NCI-H2107 treated with DMSO at 0.1 percent for 48 hours (cell line): ENCODE results near the gene SEPTIN11.

Source experiments
- DNase-seq: peaks from one replicate; lab custom pipeline; 2025; ENCODE audit not compliant: unreplicated experiment; lab: John Stamatoyannopoulos, UW

The SEPTIN11 gene

DNA sequence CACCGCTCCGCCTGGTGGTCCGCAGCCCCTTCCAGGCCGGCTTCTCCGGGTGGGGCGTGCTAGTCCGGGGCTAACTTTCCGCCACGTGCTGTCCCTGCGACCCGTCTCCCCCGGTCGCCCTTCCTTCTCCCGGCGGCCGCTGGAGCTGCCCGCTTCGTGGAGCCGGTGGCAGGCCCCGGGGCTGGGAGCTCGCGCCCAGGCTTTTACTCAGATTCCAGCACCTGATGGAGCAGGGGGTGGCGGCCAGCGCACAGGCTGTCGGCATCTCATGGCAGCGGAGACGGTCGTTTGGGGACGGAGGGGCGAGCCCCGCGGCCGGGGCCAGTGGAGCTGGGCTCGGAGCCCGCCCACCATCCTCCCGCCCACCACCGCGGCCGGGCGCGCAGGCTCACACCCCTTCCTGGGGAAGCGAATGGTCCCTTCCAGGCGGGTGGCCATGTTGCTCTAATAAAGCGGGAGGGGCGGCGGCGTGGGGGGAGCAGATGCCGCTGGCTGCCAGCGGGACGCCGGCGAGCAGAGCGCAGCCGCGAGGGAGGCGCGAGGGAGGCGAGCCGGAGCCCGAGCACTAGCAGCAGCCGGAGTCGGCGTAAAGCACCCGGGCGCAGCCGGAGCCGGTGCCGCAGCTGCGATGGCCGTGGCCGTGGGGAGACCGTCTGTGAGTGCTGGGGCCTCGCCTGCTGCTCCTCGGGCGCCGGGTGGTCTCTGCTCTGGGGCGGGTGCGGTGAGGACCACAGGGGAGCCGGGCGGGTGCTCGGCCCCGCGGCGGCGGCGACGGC is at the start of gene SEPTIN11:
Gene SEPTIN11 (plus strand): TSS at position 477 of the 776 bp plus-strand sequence. CDS start 152 bp downstream, at position 629.
- peak; percentile 62 for DNase-seq

DNA sequence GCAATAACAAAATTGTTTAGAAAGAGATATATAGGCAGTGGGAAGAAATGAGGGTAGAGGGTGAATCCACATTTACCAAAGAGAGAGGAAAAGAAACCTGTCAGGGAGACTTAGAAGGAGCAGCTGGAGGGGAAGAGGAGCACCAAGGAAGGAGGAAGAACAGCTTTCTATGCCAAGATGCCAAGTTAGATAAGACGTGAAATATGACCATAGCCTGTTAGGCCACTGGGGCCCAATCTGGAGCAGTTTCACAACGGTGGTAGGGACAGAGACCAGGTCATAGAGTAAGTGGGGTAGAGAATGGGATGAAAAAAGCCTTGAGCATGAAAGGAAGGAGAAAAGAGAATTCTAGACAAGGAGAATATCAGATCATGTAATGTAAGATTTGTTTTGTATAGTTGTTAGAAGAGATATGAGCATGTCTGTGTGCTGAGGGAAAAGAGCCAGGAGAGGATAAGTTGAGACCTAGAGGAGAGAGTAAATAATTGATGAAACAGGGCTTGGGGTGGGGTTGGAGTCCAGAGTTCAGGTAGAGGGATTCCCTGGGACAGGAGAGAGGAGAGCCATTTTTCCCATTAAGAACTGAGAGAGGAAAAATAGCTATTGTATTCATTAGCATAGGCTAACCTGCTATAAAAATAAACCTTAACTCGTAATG is 47.2 kb upstream of the SEPTIN11 start:
- DNase-seq, result no peak

DNA sequence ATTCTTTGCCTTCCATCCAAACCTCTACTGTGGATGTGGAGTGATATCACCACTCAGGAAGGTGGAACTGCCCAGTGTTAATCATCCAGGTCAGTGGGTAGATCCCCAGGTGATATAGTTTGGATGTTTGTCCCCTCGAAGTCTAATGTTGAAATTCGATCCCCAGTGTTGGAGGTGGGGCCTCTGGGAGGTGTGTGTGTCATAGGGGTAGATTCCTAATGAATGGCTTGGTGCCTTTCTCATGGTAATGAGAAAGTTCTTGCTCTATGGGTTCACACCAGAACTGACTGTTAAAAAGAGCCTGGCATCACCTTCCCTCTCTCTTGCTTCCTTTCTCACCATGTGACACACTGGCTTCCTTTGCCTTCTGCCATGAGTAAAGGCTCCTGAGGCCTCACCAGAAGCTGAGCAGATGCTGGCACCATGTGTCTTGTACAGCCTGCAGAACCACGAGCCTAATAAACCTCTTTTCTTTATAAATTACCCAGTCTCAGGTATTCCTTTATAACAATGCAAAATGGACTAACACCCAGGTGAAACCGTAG is 44.8 kb upstream of the SEPTIN11 start:
- no peak for DNase-seq

DNA sequence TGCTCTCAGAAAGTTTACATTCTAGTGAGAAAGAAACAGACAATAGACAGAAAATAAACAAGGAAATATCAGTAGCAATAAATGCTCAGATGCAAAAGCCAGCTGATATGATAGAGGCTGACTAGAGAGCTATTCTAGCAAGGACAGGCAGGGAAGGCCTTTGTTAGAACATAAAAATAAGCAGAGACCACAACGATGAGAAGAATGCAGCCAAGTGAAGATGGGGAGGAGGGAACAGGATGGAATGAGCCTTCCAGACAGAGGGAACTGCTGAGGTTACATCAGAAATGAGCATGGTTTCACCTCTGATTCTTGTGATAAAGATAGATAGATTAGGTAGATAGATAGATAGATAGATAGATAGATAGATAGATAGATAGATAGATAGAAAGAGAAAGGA is 44.0 kb upstream of the SEPTIN11 start:
- no peak for DNase-seq

DNA sequence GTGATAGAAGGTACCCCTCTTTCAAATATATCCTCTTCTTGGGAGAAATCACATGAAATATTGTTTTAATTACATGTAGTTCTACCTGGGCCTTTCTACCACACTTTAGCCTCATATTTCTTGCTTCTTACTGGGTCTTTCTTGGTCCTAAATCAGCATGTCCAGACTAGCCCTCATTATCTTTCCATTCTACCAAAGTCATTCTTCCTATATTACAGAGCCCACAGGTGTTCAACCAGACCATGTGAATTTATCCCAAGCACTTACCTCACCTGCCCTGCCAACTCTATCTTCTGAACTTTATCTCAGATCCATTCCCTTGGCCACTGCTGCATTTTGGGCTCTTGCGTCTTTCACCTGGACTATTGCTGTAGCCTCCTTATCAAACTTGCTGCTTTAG is 39.8 kb upstream of the SEPTIN11 start:
- no peak for DNase-seq

DNA sequence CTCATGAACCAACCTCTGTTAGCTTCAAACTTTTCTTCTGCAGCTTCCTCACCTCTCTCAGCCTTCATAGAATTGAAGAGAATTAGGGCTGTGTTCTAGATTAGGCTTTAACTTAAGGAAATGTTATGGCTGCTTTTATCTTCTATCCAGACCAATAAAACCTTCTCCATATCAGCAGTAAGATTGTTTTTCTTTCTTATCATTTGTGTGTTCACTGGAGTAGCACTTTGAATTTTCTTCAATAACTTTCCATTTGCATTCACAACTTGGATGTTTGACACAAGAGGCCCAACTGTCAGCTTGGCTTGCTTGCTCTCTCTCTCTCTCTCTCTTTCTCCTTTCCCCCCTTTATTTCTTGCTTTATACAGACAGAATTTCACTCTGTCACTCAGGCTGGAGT is 28.8 kb upstream of the SEPTIN11 start:
- DNase-seq, result no peak

DNA sequence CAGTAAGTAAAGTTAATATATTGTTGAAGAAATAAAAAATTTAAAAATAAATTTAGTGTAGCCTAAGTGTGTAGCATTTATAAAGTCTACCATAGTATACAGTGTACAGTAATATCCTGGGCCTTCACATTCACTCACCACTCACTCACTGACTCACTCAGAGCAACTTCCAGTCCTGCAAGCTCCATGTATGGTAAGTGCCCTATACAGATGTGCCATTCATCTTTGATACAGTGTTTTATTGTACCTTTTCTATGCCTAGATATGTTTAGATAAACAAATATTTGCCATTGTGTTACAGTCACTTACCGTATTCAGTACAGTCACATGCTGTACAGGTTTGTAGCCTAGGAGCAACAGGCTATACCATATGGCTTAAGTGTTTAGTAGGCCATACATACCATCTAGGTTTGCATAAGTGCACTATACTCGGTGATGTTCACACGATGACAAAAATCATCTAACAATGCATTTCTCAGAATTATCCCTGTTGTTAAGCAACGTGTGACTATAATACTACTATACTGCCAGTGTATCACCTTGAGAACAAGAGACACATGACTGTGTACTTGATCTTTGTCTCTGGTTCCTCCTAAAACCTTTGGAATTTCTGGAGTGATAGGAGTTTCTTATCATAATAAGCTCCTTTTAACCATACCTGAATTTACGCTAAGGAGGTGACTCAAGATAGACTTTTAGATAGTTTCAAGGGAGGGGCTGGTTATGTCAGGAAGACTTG is 25.8 kb upstream of the SEPTIN11 start:
- DNase-seq, result no peak

DNA sequence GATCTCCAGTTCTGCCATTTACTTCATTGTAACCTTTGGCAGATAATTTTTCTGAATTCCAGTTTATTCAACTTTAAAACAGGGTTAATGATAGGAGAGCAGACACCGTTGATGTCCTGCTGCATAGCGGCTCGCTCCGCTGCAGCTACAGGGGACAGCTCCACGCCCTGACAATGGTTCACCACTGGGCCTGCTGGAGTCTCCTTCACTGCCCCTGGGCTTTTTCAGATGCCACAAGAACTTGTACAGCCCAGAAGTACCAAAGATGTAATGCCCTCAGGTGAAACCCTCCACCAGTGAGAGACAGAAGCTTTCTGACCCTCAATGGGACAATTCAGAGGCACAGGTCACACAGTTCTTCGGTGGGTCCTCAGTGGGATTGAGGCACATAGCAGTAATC is 22.7 kb upstream of the SEPTIN11 start:
- DNase-seq, result no peak

DNA sequence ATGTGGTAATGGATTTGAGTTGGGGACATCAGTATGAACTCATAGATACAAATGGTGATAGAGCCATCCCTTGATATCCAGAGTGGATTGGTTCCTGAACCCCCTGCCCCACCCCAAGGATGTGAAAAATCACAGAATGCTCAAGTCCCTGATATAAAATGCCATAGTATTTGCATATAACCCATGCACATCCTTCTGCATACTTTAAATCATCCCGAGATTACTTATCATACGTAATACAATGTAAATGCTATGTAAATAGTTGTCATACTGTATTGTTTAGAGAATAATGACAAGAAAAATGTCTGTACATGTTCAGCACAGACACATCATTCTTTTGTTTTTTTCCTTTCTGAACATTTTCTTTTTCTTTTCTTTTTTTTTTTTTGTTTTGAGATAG is 18.9 kb upstream of the SEPTIN11 start:
- DNase-seq, result no peak

DNA sequence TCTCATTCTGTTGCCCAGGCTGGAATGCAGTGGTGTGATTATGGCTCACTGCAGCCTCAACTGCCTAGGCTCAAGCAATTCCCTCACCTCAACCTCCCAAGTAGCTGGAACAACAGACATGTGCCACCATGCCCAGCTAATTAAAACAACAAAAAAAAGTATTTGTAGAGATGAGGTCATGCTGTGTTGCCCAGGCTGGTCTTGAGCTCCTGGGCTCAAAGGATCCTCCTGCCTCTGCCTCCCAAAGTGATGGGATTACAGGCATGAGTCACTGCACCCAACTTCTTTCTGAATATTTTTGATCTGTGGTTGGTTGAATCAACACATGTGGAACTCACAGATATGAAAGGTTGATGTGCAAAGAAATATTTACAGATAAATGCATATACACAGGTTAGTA is 18.5 kb upstream of the SEPTIN11 start:
- no peak for DNase-seq

DNA sequence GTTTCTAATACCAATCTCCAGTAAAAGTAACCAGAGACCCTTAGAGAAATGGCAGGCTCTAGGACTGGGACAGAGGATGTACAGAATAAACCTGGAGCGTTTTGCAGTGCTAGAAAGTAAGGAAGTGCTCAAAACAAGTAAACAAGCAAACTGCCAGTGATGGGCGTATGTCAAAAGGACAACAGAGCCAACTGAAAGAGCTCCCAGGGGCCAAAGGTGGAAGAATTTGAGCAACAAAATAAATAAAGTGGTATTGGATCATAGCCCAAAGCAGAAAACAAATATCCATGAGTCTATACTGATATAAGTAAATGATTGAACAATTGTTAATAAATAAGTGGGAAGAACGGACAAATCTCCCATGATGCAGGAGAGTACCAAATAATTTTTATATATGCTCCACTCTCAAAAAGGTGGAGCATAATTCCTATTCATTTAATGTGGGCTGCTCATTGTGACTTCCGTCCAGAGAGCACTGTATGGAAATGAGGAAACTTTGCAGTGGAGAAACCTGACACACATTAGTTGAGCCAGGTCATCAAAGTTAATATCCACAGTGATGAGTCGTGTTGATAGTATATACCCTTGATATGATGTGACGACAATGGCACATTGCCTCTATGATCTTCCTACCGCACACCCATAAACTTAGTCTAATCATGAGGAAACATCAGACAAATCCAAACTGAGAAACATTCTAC is 17.8 kb upstream of the SEPTIN11 start:
- DNase-seq, result no peak

DNA sequence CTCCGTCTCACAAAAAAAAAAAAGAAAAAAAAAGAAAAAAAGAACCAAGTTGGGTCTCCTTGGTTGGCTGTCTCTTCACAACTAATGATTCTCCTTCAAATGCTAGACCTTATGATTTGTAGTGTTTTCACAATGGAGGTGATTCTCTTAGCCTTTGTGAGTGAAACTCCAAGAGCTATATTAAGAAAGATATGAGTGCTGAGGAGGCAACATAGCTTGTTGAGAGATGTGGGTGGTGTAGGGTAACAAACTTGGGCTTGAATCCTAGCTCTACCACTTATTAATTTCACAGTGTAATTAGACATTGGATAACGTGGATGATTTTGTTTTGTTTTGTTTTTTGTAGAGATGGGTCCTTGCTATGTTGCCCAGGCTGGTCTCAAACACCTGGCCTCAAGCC is 10.4 kb upstream of the SEPTIN11 start:
- DNase-seq, result no peak

DNA sequence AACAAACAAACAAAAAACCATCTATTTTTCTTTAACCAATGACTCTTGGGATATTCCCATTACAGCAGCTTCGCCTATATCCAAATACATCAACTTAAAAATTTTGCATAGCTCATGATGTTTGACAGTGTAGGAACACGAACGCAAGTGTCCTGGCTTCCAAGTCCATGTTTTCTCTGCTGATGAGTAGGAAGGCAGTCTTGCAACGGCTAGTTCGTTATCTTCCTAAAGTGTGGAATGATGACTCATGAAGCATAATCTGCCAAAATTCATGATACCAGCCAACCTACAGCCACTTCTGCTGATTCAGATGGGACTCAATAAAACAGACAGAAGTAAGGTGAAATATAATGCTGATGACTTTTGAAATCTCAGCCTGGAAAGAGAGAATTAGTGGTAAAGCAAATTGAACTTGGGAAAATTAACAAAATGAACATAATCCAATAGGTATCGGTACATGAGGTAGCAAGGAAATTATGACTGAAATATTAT is 6.4 kb upstream of the SEPTIN11 start:
- no peak for DNase-seq

DNA sequence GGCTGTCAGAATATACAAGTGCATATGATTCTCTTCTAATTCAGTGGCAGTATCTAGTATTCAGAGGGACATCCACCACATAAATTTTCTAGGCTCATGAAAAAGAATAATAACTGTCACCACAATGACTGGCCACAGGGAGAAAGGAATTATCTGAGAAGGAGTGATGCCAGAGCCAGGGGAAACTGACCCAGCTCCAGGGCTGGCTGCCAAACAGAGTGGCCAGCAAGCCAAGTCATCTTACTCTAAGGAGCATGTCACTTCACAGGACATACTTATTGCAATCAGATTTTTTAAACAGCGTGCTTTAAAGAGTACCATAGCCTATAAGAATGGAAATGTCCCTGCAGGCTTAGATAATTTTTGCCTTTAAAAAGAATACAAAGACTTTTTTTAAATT is 5.8 kb upstream of the SEPTIN11 start:
- no peak for DNase-seq

DNA sequence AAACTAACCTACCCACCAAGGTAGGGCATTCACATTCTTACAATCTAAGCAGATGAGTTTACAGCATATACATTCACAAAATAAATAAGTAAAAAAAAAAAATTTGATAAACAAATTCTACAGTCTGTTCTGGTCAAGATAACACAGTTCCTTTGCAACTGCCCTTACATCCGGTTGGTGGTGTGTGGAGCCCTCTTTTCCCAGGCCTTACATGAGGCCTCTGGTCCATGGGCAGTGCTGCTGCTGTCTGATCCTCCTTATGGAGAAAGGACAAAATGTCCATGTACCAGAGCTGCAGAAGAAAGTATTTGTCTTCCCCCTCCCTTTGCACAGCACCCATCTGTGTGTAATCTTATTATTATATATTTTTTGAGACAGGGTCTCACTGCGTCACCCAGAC is 2.2 kb upstream of the SEPTIN11 start:
- no peak for DNase-seq

DNA sequence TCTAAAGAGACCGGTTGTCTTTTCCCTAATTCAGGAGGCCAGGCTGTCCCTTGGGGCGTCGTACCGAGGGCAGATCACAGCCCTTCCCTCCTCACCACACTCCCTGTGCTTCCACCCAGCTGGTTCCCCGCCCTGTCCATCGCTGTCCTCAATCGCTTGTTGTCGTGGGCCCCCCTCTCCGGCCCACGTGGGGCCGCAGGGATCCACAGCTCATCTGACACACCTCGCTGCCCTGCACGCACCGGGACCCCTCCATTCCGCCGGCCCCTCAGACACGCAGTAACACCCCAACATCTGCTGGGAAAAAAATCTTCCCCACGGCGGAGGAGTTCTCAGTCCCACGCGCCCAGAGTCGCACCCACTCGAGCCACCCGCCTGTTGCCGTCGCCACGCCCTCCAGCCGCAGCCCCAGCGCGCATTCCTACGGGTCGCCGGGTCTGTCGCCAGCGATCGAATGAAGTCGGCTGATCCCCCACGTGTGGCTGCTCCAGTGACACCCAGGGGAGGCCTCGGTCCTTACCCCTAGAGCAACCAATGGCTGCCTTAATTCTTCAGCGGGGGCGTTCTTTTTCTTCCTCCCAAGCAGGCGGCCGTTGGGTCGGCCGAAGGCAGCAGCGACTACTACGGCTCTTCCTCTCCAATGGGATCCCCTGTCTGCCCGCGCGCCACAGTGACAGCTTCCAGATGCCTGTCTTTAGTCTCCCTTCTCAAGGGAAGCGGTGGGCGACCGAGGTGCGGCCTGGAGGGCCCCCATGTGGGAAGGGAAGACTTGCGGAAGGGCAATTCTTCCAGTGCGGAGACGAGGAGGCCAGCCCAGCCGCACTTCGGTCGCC is 893 bp upstream of the SEPTIN11 start:
- peak; percentile 40 for DNase-seq

DNA sequence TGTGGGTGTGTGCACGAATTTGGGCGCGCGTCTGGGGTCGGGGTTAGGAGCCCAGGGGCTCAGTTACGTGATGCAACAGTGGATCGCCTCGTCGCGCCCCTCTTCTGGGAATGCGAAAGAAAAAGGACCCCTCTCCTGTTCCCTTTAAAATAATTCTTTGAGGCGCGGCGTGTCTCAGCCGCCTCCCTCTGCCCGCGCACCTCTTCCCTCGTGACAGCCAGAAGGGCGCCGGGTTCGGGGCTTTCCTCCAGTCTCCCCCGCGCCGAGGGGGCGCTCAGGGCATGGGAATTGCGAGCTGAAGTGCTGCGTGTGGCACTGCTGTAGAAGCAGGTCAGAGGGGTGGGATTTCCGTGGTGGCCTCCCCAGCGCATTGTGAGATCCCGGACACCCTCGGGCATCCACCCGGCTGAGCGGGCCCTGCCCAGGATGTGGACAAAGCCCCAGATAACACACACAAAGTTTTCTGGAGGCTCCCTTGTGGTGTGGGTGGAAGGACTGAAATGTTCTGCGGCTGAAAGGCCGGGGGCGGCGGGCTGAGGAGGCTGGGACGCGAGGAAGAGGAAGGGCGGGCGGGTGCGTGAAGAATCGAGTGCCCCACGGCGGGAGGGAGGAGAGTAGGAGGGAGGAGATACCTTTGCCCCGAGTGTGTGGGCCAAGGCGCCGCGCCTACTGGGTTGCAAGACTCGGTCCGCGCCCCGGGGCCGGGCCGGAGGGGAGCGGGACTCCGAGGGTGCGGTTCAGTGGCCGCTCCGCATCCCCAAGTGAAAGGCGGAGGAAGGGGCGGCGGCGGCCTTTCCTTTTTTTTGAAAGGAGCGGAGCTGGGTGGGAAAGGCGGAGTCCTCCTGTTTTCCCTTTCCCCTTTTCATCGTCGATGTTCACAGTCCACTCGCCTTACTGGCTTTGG is 752 bp downstream of the SEPTIN11 start:
- DNase-seq, result peak; percentile 15

DNA sequence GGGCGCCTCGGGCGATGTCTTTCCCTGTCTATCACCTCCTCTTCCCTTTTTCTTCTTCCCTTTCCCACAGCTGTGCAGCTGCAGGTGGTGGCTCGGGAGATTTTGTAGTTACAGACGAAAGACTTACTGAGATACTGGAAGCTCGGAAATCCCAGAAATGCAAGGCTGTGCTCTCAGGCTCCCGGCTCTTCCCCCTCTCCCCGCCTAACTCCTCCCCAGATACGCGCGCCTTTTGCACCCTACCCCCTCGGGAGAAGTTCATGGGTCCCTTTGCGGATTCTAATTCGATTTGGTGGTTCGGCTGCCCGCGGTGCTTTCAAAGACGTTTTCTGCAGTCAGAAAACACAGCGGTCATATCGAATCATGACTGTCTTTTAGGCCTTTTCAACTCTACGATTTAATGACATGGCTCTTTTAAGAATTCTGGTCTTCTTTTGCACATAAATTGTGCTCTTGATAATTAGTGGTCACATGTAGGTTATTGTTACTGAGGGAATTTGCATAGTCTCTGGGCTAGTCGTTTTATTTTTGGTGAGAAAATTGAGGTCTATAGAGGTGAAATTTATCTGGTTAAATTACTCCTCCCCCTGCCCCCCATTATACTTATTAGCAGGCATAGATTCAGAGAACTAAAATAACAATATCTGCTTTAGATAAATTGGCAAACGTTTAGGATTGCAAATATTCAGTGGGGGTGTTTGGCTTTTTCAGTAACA is 1.6 kb downstream of the SEPTIN11 start:
- peak; percentile 8 for DNase-seq

DNA sequence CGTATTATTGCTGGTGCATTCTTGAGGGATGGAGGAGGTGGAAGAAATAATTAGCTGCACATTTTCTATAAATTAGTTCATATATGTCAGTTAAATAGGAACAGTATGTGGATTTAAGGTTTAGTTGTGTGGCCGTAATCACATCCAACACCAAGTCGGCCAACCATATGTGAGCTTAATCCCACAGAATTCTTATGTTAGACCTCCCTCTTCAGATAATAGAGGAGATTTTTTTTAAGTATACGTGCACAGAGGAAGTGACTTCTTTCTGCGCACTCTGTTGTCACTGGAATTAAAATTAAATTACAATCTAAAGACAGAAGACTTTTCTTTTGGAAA is 2.1 kb downstream of the SEPTIN11 start:
- no peak for DNase-seq
